ENCODE results near the gene ITPA. TPM values are rescaled to one million over a fixed set of nuclear protein-coding genes. Genes with fewer than 3 reads are reported as not detected.
"Not testable (repeated sequence)": the region's sequence is repeated elsewhere in the genome, so short reads cannot be mapped to it uniquely, and the experiment has no call there.

The ITPA gene
- total and polyA plus RNA-seq, 12 donors = 15.8 to 53.6 (median 22.9) TPM

DNA sequence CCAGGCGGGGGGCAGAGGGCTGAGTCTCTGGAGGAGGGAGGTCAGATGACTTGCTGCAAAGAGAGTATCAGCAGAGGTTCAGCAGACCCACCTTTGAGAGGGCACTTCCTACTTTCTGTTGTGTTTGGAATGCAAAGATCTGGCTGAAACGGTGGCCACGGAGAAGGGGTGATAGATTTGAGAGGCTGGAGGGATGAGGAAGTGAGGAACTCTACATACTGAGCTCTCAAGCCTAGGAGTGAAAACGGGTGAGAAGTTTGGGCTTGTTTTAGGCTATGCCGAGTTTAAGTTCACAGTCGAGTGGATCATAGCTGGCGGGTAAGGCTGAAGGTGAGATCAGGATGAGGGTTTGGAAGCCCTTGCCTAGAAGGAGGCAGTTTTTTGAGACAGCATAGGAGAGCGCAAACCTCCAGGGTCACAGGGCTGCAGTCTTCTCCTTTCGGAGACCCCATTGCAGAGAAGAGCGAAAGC is 477 bp upstream of the ITPA start:
- Histone ChIP-seq H3K4me3 (peak overlapping the region; percentile 64 to 94 (median 81)), H3K4me1 (peaks cover 5 to 27% (median 19%) of the 10 kb centered on the region in 9 donors), H3K27ac (peak overlapping the region; percentile 74 to 94 (median 87)), H3K9me3 (no peaks in the 10 kb centered on the region), H3K36me3 (peaks cover 0 to 11% (median 0%) of the 10 kb centered on the region in 9 donors), H3K27me3 (no peaks in the 10 kb centered on the region)
- 4 to 9% methylated on average over 10 of the region's 10 CpGs for WGBS, 2 donors
- ATAC-seq (peak in 1 of 8 donors; percentile 7), DNase-seq (no peak)
- intact Hi-C loops (cut with DNase I) = loop anchor here in 1 of 10 donors (5.0 kb wide), 1 partner anchor 198 kb away; the partner anchor contains the start of gene DNAAF9
- TF ChIP-seq, protein P1, sequence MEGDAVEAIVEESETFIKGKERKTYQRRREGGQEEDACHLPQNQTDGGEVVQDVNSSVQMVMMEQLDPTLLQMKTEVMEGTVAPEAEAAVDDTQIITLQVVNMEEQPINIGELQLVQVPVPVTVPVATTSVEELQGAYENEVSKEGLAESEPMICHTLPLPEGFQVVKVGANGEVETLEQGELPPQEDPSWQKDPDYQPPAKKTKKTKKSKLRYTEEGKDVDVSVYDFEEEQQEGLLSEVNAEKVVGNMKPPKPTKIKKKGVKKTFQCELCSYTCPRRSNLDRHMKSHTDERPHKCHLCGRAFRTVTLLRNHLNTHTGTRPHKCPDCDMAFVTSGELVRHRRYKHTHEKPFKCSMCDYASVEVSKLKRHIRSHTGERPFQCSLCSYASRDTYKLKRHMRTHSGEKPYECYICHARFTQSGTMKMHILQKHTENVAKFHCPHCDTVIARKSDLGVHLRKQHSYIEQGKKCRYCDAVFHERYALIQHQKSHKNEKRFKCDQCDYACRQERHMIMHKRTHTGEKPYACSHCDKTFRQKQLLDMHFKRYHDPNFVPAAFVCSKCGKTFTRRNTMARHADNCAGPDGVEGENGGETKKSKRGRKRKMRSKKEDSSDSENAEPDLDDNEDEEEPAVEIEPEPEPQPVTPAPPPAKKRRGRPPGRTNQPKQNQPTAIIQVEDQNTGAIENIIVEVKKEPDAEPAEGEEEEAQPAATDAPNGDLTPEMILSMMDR (IDR thresholded peaks at IDR 0.05) = no peak

DNA sequence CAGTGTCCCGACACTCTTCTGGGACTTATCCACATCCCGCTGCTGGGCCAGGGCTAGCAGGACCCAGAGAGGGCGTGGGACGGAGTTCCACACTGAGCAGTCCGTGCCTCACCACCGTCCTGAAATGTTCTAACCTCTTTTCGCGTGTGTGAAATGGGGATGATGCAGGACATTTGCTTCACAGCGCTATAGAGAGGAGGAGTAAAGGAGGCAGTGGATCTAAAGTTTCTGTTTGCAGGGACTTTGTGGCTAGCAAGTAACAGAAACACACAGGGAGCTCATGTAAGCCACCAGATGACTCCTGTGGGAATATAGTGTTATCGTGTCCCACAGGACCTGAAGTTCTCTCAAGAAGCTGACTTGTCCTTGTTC is 634 bp downstream of the ITPA start:
- ATAC-seq = peak in 6 of 8 donors; percentile 30 to 57 (median 52)
- Histone ChIP-seq H3K27me3 (no peaks in the 10 kb centered on the region), H3K36me3 (peaks cover 0 to 22% (median 3%) of the 10 kb centered on the region in 9 donors), H3K4me1 (peaks cover 5 to 24% (median 16%) of the 10 kb centered on the region in 9 donors), H3K27ac (peak overlapping the region in 9 of 10 donors; percentile 76 to 94 (median 87)), H3K9me3 (no peaks in the 10 kb centered on the region), H3K4me3 (peak overlapping the region; percentile 64 to 94 (median 81))
- intact Hi-C loops (cut with DNase I) = loop anchor here in 2 of 10 donors (5.0 to 10.0 kb wide), 2 partner anchors 105 to 197 kb away; partner anchors contain the start of gene DNAAF9 (in 1 of the 2)
- DNase-seq = no peak
- TF ChIP-seq, protein P1 (IDR thresholded peaks at IDR 0.05) = no peak
- 2% methylated on average over 10 of the region's 10 CpGs for WGBS, 2 donors

DNA sequence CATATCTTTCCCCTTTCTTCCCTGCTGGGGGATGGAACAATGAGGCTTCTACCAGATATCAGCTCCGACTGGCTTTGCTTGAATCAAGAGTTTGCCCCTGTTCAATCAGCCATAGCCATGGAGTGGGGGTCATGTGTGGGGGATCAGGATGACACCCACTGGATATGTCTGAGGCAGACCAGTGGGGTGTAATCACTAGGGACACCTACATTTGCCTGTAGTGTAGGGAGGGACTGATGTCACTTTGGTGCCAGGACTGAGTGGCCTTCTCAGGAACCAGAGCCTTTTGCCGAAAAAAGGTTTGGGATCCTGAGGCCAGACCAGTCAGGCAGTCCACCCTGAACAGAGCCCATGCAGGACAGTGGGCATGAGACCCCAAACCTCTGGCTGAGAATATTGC is 1.0 kb downstream of the ITPA start:
- TF ChIP-seq, protein P1 (IDR thresholded peaks at IDR 0.05) = no peak
- Histone ChIP-seq H3K27ac (peak overlapping the region in 1 of 10 donors; percentile 94), H3K9me3 (no peaks in the 10 kb centered on the region), H3K36me3 (peaks cover 0 to 26% (median 8%) of the 10 kb centered on the region in 9 donors), H3K27me3 (no peaks in the 10 kb centered on the region), H3K4me3 (peak overlapping the region in 9 of 10 donors; percentile 64 to 94 (median 80)), H3K4me1 (peaks cover 5 to 24% (median 16%) of the 10 kb centered on the region in 9 donors)
- WGBS, 2 donors = 66 to 75% methylated on average over 2 of the region's 2 CpGs
- ATAC-seq = peak in 1 of 8 donors; percentile 23
- intact Hi-C loops (cut with DNase I) = loop anchor here in 1 of 10 donors (10.0 kb wide), 1 partner anchor 104 kb away; no protein-coding TSS in a partner anchor
- DNase-seq = no peak

DNA sequence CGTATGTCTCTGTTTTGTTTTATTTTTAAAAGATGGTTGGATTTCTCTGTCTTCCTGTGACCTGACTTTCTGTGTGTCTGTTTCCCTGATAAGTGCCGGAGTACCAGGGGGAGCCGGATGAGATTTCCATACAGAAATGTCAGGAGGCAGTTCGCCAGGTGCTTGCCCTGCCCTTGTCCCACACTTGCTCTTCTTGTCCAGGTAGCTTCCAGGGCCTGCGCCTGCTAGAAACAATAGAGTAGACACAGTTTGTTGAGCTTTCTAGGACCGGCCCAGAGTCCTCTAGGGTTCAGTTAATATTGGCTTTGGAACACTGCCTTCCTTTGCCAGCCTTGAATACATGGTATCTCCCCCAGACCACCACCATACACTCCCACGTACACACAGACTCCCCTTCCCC is 3.9 kb downstream of the ITPA start:
- ATAC-seq = no peak
- DNase-seq = no peak
- H3K27me3 ChIP-seq = no peaks in the 10 kb centered on the region
- intact Hi-C loops (cut with DNase I) = loop anchor here in 1 of 10 donors (10.0 kb wide), 1 partner anchor 102 kb away; no protein-coding TSS in a partner anchor
- no peaks in the 10 kb centered on the region for H3K9me3 ChIP-seq
- no peak overlapping the region for H3K4me3 ChIP-seq
- H3K36me3 ChIP-seq = peaks cover 0 to 53% (median 10%) of the 10 kb centered on the region in 9 donors
- 91 to 95% methylated on average over 7 of the region's 7 CpGs for WGBS, 2 donors
- no peak overlapping the region for H3K27ac ChIP-seq
- peaks cover 5 to 22% (median 16%) of the 10 kb centered on the region in 9 donors for H3K4me1 ChIP-seq
- TF ChIP-seq, protein P1 (IDR thresholded peaks at IDR 0.05) = no peak

DNA sequence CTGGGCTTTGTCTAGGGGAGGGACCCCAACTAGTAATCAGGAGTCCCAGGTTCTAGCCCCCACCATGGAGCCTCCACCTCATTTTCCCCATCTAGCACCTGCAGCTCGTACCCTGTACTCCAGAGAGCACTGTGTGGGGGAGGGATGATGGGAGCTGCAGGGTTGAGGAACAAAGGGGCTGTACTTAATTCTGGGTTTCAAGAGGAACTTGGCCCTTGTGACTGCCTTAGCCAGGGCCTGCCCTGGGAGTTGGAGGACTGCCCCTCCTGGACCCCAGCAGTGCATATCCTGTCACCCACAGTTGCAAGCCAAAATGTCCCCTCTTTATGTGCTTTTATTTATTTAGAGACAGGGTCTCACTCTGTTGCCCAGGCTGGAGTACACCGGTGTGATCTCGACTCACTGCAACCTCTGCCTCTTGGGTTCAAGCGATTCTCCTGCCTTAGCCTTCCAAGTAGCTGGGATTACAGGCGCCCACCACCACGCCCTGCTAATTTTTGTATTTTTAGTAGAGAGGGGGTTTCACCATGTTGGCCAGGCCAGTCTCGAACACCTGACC is 6.1 kb downstream of the ITPA start:
- not testable (repeated sequence) for H3K4me3 ChIP-seq, H3K9me3 ChIP-seq, H3K27me3 ChIP-seq, ATAC-seq, H3K27ac ChIP-seq, DNase-seq
- peaks cover 3 to 14% (median 10%) of the 10 kb centered on the region in 9 donors for H3K4me1 ChIP-seq
- 92 to 98% methylated on average over 7 of the region's 7 CpGs for WGBS, 2 donors
- H3K36me3 ChIP-seq = peaks cover 0 to 68% (median 10%) of the 10 kb centered on the region in 9 donors
- intact Hi-C loops (cut with DNase I) = loop anchor here in 4 of 10 donors (5.0 to 10.0 kb wide), 3 partner anchors 62 to 102 kb away; no protein-coding TSS in a partner anchor

All from heart right ventricle (tissue), 16 donors.